HepG2 (cell line): ENCODE results near the gene MT4.

Experiments
- POLR2A ChIP-seq, 2 experiments: IDR thresholded peaks; 2 replicates each; pipeline ENCODE4 v1.6.1; 2011; ENCODE audit warnings: low read depth in 2 of 2, low read length in 2 of 2, mild to moderate bottlenecking in 1 of 2, moderate library complexity in 1 of 2; ENCODE audit not compliant: insufficient read depth in 1 of 2
- ZNF672 ChIP-seq: sonication (generic); formaldehyde crosslinking; IDR thresholded peaks from 2 replicates; pipeline ENCODE4 v1.8.1; 2022; ENCODE audit warnings: missing genetic modification reagents
- TF ChIP-seq, protein P1 (sequence below): sonication (generic); formaldehyde crosslinking; IDR thresholded peaks from 2 replicates; pipeline ENCODE4 v1.4.0; 2020; ENCODE audit warnings: missing genetic modification reagents

DNA sequence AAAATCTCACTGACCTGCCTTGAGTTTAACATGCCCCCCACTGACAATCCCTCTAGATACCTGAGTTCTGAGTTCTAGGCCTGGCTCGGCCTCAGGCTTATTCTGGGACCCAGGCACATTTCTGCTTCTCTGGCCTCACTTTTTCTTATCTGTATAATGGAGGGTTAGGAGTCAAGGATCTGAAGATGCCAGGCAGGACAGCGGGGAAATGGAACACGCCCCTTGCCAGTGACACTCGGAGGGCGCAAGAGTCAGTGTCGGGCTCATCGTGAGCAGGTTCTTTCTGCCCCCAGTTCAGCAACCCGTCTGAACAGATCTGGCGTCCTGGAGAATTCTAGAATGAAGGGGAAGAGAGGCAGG, 23.9 kb downstream of the MT4 start:
- TF ChIP-seq, protein P1, sequence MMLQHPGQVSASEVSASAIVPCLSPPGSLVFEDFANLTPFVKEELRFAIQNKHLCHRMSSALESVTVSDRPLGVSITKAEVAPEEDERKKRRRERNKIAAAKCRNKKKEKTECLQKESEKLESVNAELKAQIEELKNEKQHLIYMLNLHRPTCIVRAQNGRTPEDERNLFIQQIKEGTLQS (CRISPR knock-in tag) = no peak
- TF ChIP-seq POLR2A (IDR thresholded peaks at IDR 0.05; ENCODE audit: insufficient read depth in 1 of 2, low read depth in 2 of 2, low read length in 2 of 2) = no peak
- TF ChIP-seq ZNF672 (CRISPR knock-in tag) = no peak
